SK-N-MC (cell line): Measurements from ENCODE around the gene BCAS3.
"Not testable (repeated sequence)": the region's sequence is repeated elsewhere in the genome, so short reads cannot be mapped to it uniquely, and the experiment has no call there.

Source experiments
- DNase-seq: peaks from one replicate; pipeline ENCODE4 v3.0.0-alpha.2; 2011; ENCODE audit warnings: low read depth, low spot score
- H3K27ac ChIP-seq: fragments of 200-600 bp; sonication (generic); 2 replicates; pipeline ENCODE4 v1.5.1; 2016; ENCODE audit warnings: mixed run types
- H3K36me3 ChIP-seq: fragments of 200-600 bp; sonication (generic); 2 replicates; pipeline ENCODE4 v1.6.1; 2017; ENCODE audit warnings: antibody characterized with exemption, low read length, mixed read lengths; ENCODE audit not compliant: insufficient read depth
- H3K4me3 ChIP-seq: fragments of 200-600 bp; sonication (generic); 2 replicates; pipeline ENCODE4 v1.5.1; 2016
- H3K9ac ChIP-seq: fragments of 200-600 bp; sonication (generic); 2 replicates; pipeline ENCODE4 v1.8.0; 2017; ENCODE audit warnings: mixed run types, mixed read lengths; ENCODE audit not compliant: insufficient read length
- H3K9me3 ChIP-seq: fragments of 200-600 bp; sonication (generic); 2 replicates; pipeline ENCODE4 v1.6.1; 2017; ENCODE audit warnings: low read depth, mild to moderate bottlenecking, antibody characterized with exemption, low read length, moderate library complexity, mixed read lengths
- EZH2 ChIP-seq: fragments of 200-600 bp; sonication (generic); IDR thresholded peaks from one replicate; pipeline ENCODE4 v1.6.1; 2017; ENCODE audit warnings: antibody characterized with exemption
- FOXP2 ChIP-seq: optimal IDR thresholded peaks from 2 replicates; pipeline ENCODE3; 2011; ENCODE audit warnings: mild to moderate bottlenecking, moderate library complexity; ENCODE audit not compliant: insufficient read depth; ENCODE audit errors: extremely low read length, control extremely low read depth
- POLR2AphosphoS5 ChIP-seq: IDR thresholded peaks from 2 replicates; pipeline ENCODE4 v1.6.1; 2012; ENCODE audit warnings: mild to moderate bottlenecking, low read depth, low read length, borderline replicate concordance

BCAS3 gene

GRCh38 chr17:61426482-61427304 lies 749.0 kb downstream of the BCAS3 start:
- Histone ChIP-seq H3K27ac (no peak overlapping the region), H3K36me3 (no peaks in the 10 kb centered on the region), H3K4me3 (no peak overlapping the region), H3K9me3 (no peaks in the 10 kb centered on the region), H3K9ac (no peak overlapping the region)
- TF ChIP-seq EZH2: no peak
- DNase-seq: no peak

GRCh38 chr17:61427567-61427966 lies 749.9 kb downstream of the BCAS3 start:
- Histone ChIP-seq H3K4me3 (no peak overlapping the region), H3K9me3 (no peaks in the 10 kb centered on the region), H3K36me3 (no peaks in the 10 kb centered on the region), H3K27ac (no peak overlapping the region), H3K9ac (no peak overlapping the region)
- no peak for TF ChIP-seq POLR2AphosphoS5
- TF ChIP-seq EZH2: no peak
- TF ChIP-seq FOXP2: no peak
- no peak for DNase-seq

GRCh38 chr17:61429274-61429673 lies 751.6 kb downstream of the BCAS3 start:
- no peak for DNase-seq
- TF ChIP-seq FOXP2 (no peak), POLR2AphosphoS5 (no peak)
- H3K9ac ChIP-seq: no peak overlapping the region
- no peak overlapping the region for H3K4me3 ChIP-seq
- no peak overlapping the region for H3K27ac ChIP-seq
- H3K36me3 ChIP-seq: no peaks in the 10 kb centered on the region
- H3K9me3 ChIP-seq: no peaks in the 10 kb centered on the region

GRCh38 chr17:61429831-61430230 lies 752.2 kb downstream of the BCAS3 start:
- not testable (repeated sequence) for DNase-seq, H3K4me3 ChIP-seq, H3K9ac ChIP-seq, H3K27ac ChIP-seq, H3K9me3 ChIP-seq, H3K36me3 ChIP-seq

- H3K27ac ChIP-seq: no peak overlapping the region
- no peak for DNase-seq
- H3K9me3 ChIP-seq: peaks cover 8% of the 10 kb centered on the region; the same call in 1 of the 2 replicates
- TF ChIP-seq EZH2 (no peak), FOXP2 (no peak), POLR2AphosphoS5 (no peak)
- no peak overlapping the region for H3K9ac ChIP-seq
- no peak overlapping the region for H3K4me3 ChIP-seq
- H3K36me3 ChIP-seq: no peaks in the 10 kb centered on the region
These were observed 754.1 kb downstream of the BCAS3 start for GRCh38 chr17:61431594-61432311.

- Histone ChIP-seq H3K4me3 (no peak overlapping the region), H3K9ac (no peak overlapping the region), H3K9me3 (peaks cover 8% of the 10 kb centered on the region; the same call in 1 of the 2 replicates), H3K36me3 (no peaks in the 10 kb centered on the region), H3K27ac (no peak overlapping the region)
- DNase-seq: no peak
- no peak for TF ChIP-seq EZH2
These were observed 758.6 kb downstream of the BCAS3 start for GRCh38 chr17:61436273-61436672.

GRCh38 chr17:61436995-61437704 lies 759.5 kb downstream of the BCAS3 start:
- TF ChIP-seq FOXP2 (no peak), POLR2AphosphoS5 (no peak), EZH2 (no peak)
- Histone ChIP-seq H3K4me3 (no peak overlapping the region), H3K9ac (no peak overlapping the region), H3K27ac (no peak overlapping the region), H3K9me3 (peaks cover 8% of the 10 kb centered on the region; the same call in 1 of the 2 replicates), H3K36me3 (no peaks in the 10 kb centered on the region)
- DNase-seq: no peak

GRCh38 chr17:61440697-61441096 lies 763.0 kb downstream of the BCAS3 start:
- Histone ChIP-seq H3K4me3 (no peak overlapping the region), H3K27ac (no peak overlapping the region), H3K36me3 (no peaks in the 10 kb centered on the region), H3K9me3 (peaks cover 2% of the 10 kb centered on the region; the same call in 1 of the 2 replicates), H3K9ac (no peak overlapping the region)
- no peak for DNase-seq
- TF ChIP-seq EZH2 (no peak), FOXP2 (no peak), POLR2AphosphoS5 (no peak)

- H3K9me3 ChIP-seq, H3K4me3 ChIP-seq, H3K9ac ChIP-seq, H3K27ac ChIP-seq, DNase-seq, H3K36me3 ChIP-seq: not testable (repeated sequence)
These were observed 763.9 kb downstream of the BCAS3 start for GRCh38 chr17:61441507-61441906.
